ENCODE results near the gene CNGB1. TPM values are rescaled to one million over a fixed set of nuclear protein-coding genes. Genes with fewer than 3 reads are reported as not detected.
"Not testable (repeated sequence)": the region's sequence is repeated elsewhere in the genome, so short reads cannot be mapped to it uniquely, and the experiment has no call there.

CNGB1 gene
- total RNA-seq, 2 donors from 2014 or later = 0.51 TPM; not detected in 1

DNA sequence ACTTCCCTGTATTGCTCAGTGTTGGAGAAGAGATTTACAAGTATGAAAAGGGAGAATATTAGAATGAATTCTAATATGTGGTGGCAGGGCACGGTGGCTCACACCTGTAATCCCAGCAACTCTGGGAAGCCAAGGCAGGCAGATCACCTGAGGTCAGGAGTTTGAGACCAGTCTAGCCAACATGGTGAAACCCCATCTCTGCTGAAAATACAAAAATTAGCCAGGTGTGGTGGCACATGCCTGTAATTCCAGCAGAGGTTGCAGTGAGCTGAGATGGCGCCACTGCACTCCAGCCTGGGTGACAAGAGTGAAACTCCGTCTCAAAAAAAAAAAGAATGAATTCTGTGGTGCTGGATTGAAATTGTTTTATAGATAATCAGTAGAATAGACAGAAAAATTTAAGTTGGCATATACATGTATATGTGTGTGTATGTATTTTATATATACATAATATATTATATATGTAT is 75.8 kb downstream of the CNGB1 start:
- ATAC-seq = not testable (repeated sequence)

DNA sequence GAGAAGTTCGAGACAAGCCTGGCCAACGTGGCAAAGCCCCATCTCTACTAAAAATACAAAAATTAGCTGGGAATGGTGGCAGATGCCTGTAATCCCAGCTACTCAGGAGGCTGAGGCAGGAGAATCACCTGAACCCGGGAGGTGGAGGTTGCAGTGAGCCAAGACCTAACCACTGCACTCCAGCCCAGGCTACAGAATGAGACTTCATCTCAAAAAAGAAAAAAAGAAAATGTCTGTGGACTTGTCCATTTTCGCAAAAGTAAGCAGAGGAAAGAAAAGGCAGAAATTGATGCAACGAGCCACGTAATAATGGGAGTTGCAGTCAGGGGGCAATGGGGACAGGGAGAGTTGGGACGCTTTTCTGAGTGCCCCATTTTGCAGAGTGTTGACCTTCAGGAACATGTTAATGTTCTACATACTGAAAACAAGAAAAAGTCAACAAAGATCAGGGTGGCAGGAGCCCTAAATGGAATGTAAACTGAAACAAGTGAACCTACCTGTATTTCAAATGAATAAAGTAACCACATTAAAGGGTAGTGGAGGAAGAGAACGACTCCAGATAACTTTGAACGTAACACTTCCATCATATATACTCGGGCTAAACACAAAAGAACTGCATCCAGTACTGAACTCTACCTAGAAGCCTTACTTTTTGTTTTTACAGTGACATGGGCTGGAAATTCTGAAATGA is 76.4 kb downstream of the CNGB1 start:
- no peak overlapping the region for H3K27ac Mint-ChIP-seq
- ATAC-seq = peak in 1 of 2 donors; percentile 21
- H3K36me3 Mint-ChIP-seq = no peaks in the 10 kb centered on the region
- no peak for DNase-seq (ENCODE audit: low spot score in 2 of 2)
- no peaks in the 10 kb centered on the region for H3K9me3 Mint-ChIP-seq

More for the DNA sequence above, 75.8 kb downstream of the CNGB1 start:
- not testable (repeated sequence) for H3K36me3 Mint-ChIP-seq; H3K9me3 Mint-ChIP-seq; H3K27ac Mint-ChIP-seq; DNase-seq (ENCODE audit: low spot score in 2 of 2)

GRCh38 chr16:57893559-57894389 is 77.2 kb downstream of the CNGB1 start:
- ATAC-seq = no peak
- Mint-ChIP-seq H3K9me3 (no peaks in the 10 kb centered on the region), H3K36me3 (no peaks in the 10 kb centered on the region), H3K27ac (no peak overlapping the region)
- DNase-seq (ENCODE audit: low spot score in 2 of 2) = no peak

DNA sequence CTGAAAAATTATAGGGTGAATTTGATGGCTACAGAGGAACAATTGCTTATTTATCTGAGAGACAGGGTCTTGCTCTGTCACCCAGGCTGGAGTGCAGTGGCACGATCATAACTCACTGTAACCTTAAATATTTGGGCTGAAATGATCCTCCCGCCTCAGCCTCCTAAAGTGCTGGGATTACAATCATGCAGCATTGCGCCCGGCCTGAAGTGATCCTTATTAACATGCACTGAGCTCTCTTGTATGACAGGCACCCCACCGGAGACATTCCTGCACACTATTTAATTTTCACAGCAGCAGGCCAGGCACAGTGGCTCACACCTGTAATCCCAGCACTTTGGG is 77.7 kb downstream of the CNGB1 start:
- no peak overlapping the region for H3K27ac Mint-ChIP-seq
- DNase-seq (ENCODE audit: low spot score in 2 of 2) (no peak), ATAC-seq (no peak)
- H3K36me3 Mint-ChIP-seq = no peaks in the 10 kb centered on the region
- H3K9me3 Mint-ChIP-seq = no peaks in the 10 kb centered on the region

- ATAC-seq (no peak), DNase-seq (ENCODE audit: low spot score in 2 of 2) (no peak)
- H3K36me3 Mint-ChIP-seq = no peaks in the 10 kb centered on the region
- H3K27ac Mint-ChIP-seq = no peak overlapping the region
- H3K9me3 Mint-ChIP-seq = no peaks in the 10 kb centered on the region
Observed at GRCh38 chr16:57892447-57893096, 78.4 kb downstream of the CNGB1 start.

DNA sequence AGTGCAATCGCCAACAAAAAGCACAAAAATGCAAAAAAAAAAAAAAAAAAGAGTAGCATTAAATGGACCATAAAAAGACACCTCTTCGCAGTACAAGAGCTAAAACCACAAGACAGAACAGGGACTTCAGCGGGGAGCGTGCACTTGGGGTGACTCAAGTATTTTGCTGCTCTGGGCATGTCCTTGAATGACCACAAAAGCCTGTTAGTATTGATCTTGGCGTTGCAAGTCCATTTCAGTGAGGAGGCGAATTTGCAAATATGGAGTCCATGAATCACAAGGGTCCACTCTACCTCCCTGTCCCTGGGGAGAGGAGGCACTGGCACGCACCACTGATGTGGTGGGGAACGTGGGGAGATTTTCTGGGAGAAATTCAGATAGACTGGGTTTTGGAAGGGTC is 78.9 kb downstream of the CNGB1 start:
- Mint-ChIP-seq H3K36me3 (no peaks in the 10 kb centered on the region), H3K9me3 (no peaks in the 10 kb centered on the region), H3K27ac (no peak overlapping the region)
- DNase-seq (ENCODE audit: low spot score in 2 of 2) = no peak
- no peak for ATAC-seq

DNA sequence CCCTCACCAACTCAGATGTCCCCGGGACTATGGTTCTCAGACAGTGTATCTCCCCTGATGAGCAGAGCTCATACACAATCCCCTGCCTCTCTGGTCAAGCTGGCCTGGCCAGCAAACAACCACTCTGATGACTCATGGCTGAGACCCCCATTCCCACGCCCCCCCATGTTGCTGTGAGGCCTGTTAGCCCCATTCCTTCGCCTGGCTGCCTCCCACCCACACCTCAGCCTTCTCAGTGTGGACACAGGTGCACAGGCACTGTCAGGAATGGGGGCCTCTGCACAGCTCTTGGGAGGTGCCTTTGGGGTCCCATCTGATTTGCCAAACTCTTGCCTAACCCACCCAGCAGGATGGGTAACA is 80.2 kb downstream of the CNGB1 start:
- H3K36me3 Mint-ChIP-seq = no peaks in the 10 kb centered on the region
- no peak overlapping the region for H3K27ac Mint-ChIP-seq
- DNase-seq (ENCODE audit: low spot score in 2 of 2) = no peak
- no peak for ATAC-seq
- H3K9me3 Mint-ChIP-seq = no peaks in the 10 kb centered on the region

- Mint-ChIP-seq H3K36me3 (no peaks in the 10 kb centered on the region), H3K27ac (no peak overlapping the region), H3K9me3 (no peaks in the 10 kb centered on the region)
- no peak for ATAC-seq
- DNase-seq (ENCODE audit: low spot score in 2 of 2) = no peak
Observed at GRCh38 chr16:57889960-57890751, 80.8 kb downstream of the CNGB1 start.

GRCh38 chr16:57889522-57889921 is 81.4 kb downstream of the CNGB1 start:
- ATAC-seq (no peak), DNase-seq (ENCODE audit: low spot score in 2 of 2) (no peak)
- Mint-ChIP-seq H3K27ac (no peak overlapping the region), H3K36me3 (no peaks in the 10 kb centered on the region), H3K9me3 (no peaks in the 10 kb centered on the region)

DNA sequence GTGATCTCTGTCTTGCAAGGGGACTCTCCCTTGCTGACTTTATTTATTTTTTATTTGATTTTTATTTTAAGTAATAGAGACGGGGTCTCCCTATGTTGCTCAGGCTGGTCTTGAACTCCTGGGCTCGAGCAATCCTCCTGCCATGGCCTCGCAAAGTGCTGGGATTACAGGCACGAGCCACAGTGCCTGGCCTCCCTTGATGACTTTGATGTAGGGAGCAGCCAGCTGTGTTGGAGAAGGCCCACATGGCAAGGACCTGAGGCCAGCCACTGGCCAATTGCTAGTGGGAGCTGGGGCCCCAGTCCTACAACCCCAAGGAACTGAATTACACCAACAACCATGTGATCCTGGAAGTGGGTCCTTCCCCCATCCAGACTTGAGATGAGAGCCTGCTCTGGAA is 81.8 kb downstream of the CNGB1 start:
- H3K9me3 Mint-ChIP-seq = no peaks in the 10 kb centered on the region
- ATAC-seq (no peak), DNase-seq (ENCODE audit: low spot score in 2 of 2) (no peak)
- H3K36me3 Mint-ChIP-seq = no peaks in the 10 kb centered on the region
- no peak overlapping the region for H3K27ac Mint-ChIP-seq

DNA sequence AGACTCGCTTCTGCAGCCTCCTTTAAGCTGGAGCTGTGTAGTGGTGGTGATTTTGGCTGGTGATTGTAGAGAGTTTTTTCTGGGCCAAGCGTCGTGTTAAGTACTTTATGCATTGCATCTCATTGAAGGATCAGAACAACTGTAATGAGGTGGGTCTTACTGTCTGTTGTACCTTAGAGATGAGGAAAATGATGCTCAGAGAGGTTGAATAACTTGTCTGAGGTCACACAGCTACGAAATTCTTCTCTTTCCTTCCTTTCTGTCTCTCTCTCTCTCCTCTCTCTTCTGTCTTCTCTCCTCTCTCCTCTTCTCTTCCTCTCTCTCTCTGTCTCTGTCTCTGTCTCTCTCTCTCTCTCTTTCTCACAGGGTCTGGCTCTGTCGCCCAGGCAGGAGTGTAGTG is 82.8 kb downstream of the CNGB1 start:
- Mint-ChIP-seq H3K36me3 (no peaks in the 10 kb centered on the region), H3K9me3 (no peaks in the 10 kb centered on the region), H3K27ac (no peak overlapping the region)
- DNase-seq (ENCODE audit: low spot score in 2 of 2) (no peak), ATAC-seq (no peak)

- ATAC-seq (no peak), DNase-seq (ENCODE audit: low spot score in 2 of 2) (no peak)
- Mint-ChIP-seq H3K36me3 (no peaks in the 10 kb centered on the region), H3K27ac (no peak overlapping the region), H3K9me3 (no peaks in the 10 kb centered on the region)
Observed at GRCh38 chr16:57887711-57888110, 83.2 kb downstream of the CNGB1 start.

- Mint-ChIP-seq H3K36me3 (no peaks in the 10 kb centered on the region), H3K9me3 (no peaks in the 10 kb centered on the region), H3K27ac (no peak overlapping the region)
- DNase-seq (ENCODE audit: low spot score in 2 of 2) (no peak), ATAC-seq (no peak)
Observed at GRCh38 chr16:57886427-57886826, 84.5 kb downstream of the CNGB1 start.

DNA sequence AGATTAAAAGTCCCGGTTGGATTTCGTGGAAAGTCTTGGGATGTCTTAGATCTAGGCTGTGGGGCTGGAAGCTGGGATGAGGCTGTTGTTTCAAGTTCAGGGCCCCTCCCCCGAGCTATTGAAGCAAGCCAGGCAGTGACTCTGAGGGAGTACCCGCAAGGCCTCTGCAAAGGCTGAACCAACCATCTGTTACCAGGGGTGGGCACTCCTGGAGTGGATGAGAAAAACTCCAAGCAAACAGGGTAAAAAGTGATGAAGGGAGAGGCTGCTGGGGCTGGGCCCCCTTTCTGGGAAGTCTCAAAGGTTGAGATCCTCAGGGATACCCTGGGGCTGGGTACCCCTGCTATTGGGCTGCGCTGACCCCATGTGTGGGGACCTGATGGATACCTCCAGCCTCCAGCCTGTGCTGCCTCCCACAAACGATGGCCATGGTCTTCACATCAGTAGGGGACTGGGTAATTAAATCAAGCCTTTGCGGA is 86.2 kb downstream of the CNGB1 start:
- Mint-ChIP-seq H3K36me3 (no peaks in the 10 kb centered on the region), H3K27ac (no peak overlapping the region), H3K9me3 (no peaks in the 10 kb centered on the region)
- ATAC-seq = no peak
- no peak for DNase-seq (ENCODE audit: low spot score in 2 of 2)

DNA sequence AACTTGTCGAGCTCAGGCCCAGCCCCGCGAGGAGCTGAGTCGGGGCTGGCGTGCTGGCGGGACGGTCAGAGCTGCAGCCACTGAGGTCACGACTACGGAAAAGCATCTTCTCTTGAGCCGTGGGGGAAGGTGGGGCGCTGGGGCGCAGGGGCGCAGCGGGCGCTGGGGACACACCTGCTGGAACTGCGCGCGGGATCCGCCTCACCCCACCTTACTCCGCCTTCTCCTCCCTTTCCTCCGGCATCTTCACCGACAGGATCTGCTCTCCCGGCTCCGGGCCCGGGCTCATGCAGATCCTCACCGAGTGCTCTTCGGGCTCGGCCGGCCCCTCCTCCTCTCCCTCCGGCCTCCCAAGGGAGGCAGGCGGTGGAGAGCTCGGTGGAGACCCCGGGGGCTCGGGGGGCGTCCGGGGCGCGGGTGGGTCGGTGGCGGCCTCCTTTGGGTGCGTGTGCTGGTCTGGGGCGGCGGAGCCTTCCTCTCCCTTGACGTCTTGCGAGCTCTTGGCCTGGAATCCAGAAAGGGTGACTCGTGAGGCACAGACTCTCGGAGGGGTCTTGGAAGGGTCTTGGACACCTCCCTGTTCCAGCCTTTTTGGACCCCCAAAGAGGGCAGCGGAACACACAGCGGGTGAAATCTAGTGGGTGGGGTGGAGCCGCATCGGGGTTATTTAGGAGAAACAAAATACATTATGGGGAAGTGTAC is 86.8 kb downstream of the CNGB1 start:
- H3K9me3 Mint-ChIP-seq = no peaks in the 10 kb centered on the region
- ATAC-seq (peak in 1 of 2 donors; percentile 13), DNase-seq (ENCODE audit: low spot score in 2 of 2) (no peak)
- no peak overlapping the region for H3K27ac Mint-ChIP-seq
- H3K36me3 Mint-ChIP-seq = no peaks in the 10 kb centered on the region

DNA sequence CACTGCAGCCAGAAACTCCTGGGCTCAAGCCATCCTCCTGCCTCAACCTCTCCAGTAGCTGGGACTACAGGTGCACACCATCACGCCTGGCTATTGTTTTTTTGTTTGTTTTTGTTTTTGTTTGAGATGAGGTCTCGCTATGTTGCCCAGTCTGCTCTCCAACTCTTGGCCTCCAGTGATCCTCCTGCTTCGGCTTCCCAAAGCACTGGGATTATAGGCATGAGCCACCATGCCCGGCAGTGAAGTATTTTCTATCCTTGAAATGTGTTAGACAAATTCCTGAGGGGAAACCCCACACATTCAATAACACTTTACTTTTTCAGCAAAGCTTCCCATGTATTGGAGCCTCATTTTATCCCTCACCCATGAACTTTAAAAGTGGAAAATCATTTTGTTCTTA is 87.4 kb downstream of the CNGB1 start:
- no peak for ATAC-seq
- Mint-ChIP-seq H3K9me3 (no peaks in the 10 kb centered on the region), H3K36me3 (no peaks in the 10 kb centered on the region), H3K27ac (no peak overlapping the region)
- DNase-seq (ENCODE audit: low spot score in 2 of 2) = no peak

Data from activated naive CD4-positive, alpha-beta T cell treated with anti-CD3 and anti-CD28 coated beads, Interleukin-2, amount 50 U/mL, for 72 hours (primary cell).